ENCODE results near the gene LRCH3. TPM values are rescaled to one million over a fixed set of nuclear protein-coding genes. Genes with fewer than 3 reads are reported as not detected.

Gene LRCH3
- 63.6 to 68.7 TPM (median 64.4 TPM) in 3 replicates for total RNA-seq (2021)
- Bru-seq, nascent RNA = percentile 86 among the genes with signal in this experiment
- long read RNA-seq, experiment 1, full-length matches to known transcripts = 20 of 125 reads
- long read RNA-seq, experiment 1, partial matches to known transcripts = 26 of 125 reads
- long read RNA-seq, experiment 1, other reads (novel, unspliced or antisense) = 79 of 125 reads
- long read RNA-seq, experiment 2, partial matches to known transcripts = 0 of 28 reads
- long read RNA-seq, experiment 2, other reads (novel, unspliced or antisense) = 27 of 28 reads
- long read RNA-seq, experiment 3, partial matches to known transcripts = 0 of 3 reads
- long read RNA-seq, experiment 3, other reads (novel, unspliced or antisense) = 3 of 3 reads

DNA sequence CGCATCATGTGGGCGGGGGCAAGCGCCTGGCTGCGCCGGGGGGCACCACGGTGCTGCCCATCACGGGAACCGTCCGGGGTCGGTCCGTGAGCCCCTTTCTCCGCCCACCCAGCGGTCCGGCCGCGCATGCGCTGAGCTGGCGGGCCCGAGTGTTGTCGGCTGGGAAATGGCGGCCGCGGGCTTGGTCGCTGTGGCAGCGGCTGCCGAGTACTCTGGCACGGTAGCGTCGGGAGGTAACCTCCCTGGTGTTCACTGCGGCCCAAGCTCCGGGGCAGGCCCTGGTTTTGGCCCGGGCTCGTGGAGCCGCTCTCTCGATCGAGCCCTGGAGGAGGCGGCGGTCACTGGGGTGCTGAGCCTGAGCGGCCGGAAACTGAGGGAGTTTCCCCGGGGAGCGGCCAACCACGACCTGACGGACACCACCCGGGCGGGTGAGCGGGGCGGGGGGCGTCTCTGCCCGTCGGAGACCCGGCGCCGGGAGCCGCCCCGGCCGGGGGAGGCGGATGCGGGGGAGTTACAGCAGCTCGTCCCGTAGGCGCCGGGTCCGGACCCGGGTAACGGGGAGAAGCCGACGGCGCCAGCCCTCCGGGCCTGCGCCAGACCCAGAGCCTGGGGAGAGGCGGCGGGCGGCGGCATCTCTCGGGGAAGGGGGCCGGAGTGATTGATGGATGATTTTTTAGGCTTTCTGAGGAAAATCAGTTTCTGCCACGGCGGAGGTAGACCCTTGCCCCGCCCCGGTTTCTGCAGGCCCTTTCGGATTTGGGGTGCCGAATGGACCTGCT, at the start of gene LRCH3:
Gene LRCH3, plus strand, starts transcription at position 142 of the 779 bp plus-strand sequence. Its CDS starts 25 bp downstream, at position 167.
- Mint-ChIP-seq H3K9me3 (no peaks in the 10 kb centered on the region), H3K36me3 (no peaks in the 10 kb centered on the region), H3K27ac (peak within 1 kb of the TSS; percentile 89), H3K4me1 (peaks cover 21% of the 10 kb centered on the region), H3K4me3 (peak within 1 kb of the TSS; percentile 89), H3K27me3 (ENCODE audit: low read depth) (no peaks in the 10 kb centered on the region)
- DNase-seq (ENCODE audit: low spot score) (peak; percentile 95), ATAC-seq (peak; percentile 92)
- POLR2A ChIA-PET = interaction anchor here (0.6 to 1.0 kb wide), 2 partner anchors 10 to 1478 kb away, joined by 3 read pairs; no protein-coding TSS in a partner anchor
- CTCF ChIA-PET = interaction anchor here (0.9 to 1.5 kb wide), 3 partner anchors 10 to 135 kb away, joined by 3 to 5 read pairs (median 5); no protein-coding TSS in a partner anchor
- TF ChIP-seq TP53 (CRISPR knock-in tag; IDR thresholded peaks at IDR 0.05) (peak; percentile 83; the same call in 1 of the 2 replicates), STAT6 (CRISPR knock-in tag; conservative IDR thresholded peaks at IDR 0.05; ENCODE audit: low read depth) (0 out of 2 replicates have a peak, but pooled peaks have one; percentile 65), NR2C2 (CRISPR knock-in tag; IDR thresholded peaks at IDR 0.05) (no peak), TEAD4 (CRISPR knock-in tag; IDR thresholded peaks at IDR 0.05) (no peak), ATF3 (CRISPR knock-in tag; conservative IDR thresholded peaks at IDR 0.05) (no peak), PRDM15 (CRISPR knock-in tag; IDR thresholded peaks at IDR 0.05) (0 out of 2 replicates have a peak, but pooled peaks have one; percentile 15), SMAD3 (CRISPR knock-in tag; IDR thresholded peaks at IDR 0.05; ENCODE audit: borderline replicate concordance) (peak; percentile 89), KAT7 (CRISPR knock-in tag; IDR thresholded peaks at IDR 0.05; ENCODE audit: borderline replicate concordance) (peak; percentile 87; the same call in 1 of the 2 replicates), NR1H2 (CRISPR knock-in tag; IDR thresholded peaks at IDR 0.05) (no peak), NFYB (CRISPR knock-in tag; conservative IDR thresholded peaks at IDR 0.05; ENCODE audit: low read depth) (no peak), ESRRA (CRISPR knock-in tag; IDR thresholded peaks at IDR 0.05; ENCODE audit: borderline replicate concordance) (0 out of 2 replicates have a peak, but pooled peaks have one; percentile 66), CREB1 (CRISPR knock-in tag; IDR thresholded peaks at IDR 0.05) (0 out of 2 replicates have a peak, but pooled peaks have one; percentile 35), SP1 (CRISPR knock-in tag; conservative IDR thresholded peaks at IDR 0.05) (peak; percentile 68; the same call in 1 of the 2 replicates), ZNF396 (CRISPR knock-in tag; IDR thresholded peaks at IDR 0.05; ENCODE audit: borderline replicate concordance) (no peak), FOXJ3 (CRISPR knock-in tag; IDR thresholded peaks at IDR 0.05; ENCODE audit: borderline replicate concordance) (no peak), ZNF416 (CRISPR knock-in tag; IDR thresholded peaks at IDR 0.05) (0 out of 2 replicates have a peak, but pooled peaks have one; percentile 36), MYBL2 (CRISPR knock-in tag; IDR thresholded peaks at IDR 0.05) (peak; percentile 78; the same call in 1 of the 2 replicates), RELA (CRISPR knock-in tag; IDR thresholded peaks at IDR 0.05; ENCODE audit: borderline replicate concordance) (peak; percentile 52; the same call in 1 of the 2 replicates)
- TF ChIP-seq, protein P1, sequence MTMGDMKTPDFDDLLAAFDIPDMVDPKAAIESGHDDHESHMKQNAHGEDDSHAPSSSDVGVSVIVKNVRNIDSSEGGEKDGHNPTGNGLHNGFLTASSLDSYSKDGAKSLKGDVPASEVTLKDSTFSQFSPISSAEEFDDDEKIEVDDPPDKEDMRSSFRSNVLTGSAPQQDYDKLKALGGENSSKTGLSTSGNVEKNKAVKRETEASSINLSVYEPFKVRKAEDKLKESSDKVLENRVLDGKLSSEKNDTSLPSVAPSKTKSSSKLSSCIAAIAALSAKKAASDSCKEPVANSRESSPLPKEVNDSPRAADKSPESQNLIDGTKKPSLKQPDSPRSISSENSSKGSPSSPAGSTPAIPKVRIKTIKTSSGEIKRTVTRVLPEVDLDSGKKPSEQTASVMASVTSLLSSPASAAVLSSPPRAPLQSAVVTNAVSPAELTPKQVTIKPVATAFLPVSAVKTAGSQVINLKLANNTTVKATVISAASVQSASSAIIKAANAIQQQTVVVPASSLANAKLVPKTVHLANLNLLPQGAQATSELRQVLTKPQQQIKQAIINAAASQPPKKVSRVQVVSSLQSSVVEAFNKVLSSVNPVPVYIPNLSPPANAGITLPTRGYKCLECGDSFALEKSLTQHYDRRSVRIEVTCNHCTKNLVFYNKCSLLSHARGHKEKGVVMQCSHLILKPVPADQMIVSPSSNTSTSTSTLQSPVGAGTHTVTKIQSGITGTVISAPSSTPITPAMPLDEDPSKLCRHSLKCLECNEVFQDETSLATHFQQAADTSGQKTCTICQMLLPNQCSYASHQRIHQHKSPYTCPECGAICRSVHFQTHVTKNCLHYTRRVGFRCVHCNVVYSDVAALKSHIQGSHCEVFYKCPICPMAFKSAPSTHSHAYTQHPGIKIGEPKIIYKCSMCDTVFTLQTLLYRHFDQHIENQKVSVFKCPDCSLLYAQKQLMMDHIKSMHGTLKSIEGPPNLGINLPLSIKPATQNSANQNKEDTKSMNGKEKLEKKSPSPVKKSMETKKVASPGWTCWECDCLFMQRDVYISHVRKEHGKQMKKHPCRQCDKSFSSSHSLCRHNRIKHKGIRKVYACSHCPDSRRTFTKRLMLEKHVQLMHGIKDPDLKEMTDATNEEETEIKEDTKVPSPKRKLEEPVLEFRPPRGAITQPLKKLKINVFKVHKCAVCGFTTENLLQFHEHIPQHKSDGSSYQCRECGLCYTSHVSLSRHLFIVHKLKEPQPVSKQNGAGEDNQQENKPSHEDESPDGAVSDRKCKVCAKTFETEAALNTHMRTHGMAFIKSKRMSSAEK (CRISPR knock-in tag; IDR thresholded peaks at IDR 0.05; ENCODE audit: borderline replicate concordance) = no peak
- TF ChIP-seq, protein P2, sequence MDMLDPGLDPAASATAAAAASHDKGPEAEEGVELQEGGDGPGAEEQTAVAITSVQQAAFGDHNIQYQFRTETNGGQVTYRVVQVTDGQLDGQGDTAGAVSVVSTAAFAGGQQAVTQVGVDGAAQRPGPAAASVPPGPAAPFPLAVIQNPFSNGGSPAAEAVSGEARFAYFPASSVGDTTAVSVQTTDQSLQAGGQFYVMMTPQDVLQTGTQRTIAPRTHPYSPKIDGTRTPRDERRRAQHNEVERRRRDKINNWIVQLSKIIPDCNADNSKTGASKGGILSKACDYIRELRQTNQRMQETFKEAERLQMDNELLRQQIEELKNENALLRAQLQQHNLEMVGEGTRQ (CRISPR knock-in tag; IDR thresholded peaks at IDR 0.05) = peak; percentile 64; the same call in 1 of the 2 replicates
- TF ChIP-seq, protein P3, sequence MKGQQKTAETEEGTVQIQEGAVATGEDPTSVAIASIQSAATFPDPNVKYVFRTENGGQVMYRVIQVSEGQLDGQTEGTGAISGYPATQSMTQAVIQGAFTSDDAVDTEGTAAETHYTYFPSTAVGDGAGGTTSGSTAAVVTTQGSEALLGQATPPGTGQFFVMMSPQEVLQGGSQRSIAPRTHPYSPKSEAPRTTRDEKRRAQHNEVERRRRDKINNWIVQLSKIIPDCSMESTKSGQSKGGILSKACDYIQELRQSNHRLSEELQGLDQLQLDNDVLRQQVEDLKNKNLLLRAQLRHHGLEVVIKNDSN (CRISPR knock-in tag; IDR thresholded peaks at IDR 0.05) = peak; percentile 49; the same call in 1 of the 2 replicates

Data from WTC11 (cell line).